GM21529 (cell line): Measurements from ENCODE around the gene FOXQ1.
"Not testable (repeated sequence)": the region's sequence is repeated elsewhere in the genome, so short reads cannot be mapped to it uniquely, and the experiment has no call there.

Experiments
- ATAC-seq: cut with Tn5 transposase; IDR thresholded peaks from one replicate; pipeline ENCODE4 v1.9.1; 2021; ENCODE audit not compliant: unreplicated experiment

Gene FOXQ1

DNA sequence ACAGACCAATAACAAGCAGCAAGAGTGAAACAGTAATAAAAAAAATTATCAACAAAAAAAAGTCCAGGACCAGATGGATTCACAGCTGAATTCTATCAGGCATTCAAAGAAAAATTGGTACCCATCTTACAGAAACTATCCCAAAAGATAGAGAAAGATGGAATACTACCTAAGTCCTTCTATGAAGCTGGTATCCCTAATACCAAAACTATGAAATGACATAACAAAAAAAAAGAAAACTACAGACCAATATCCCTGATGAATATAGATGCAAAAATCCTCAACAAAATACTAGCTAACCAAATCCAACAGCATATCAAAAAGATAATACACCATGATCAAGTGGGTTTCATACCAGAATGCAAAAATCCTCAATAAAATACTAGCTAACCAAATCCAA, 43.2 kb downstream of the FOXQ1 start:
- not testable (repeated sequence) for ATAC-seq

DNA sequence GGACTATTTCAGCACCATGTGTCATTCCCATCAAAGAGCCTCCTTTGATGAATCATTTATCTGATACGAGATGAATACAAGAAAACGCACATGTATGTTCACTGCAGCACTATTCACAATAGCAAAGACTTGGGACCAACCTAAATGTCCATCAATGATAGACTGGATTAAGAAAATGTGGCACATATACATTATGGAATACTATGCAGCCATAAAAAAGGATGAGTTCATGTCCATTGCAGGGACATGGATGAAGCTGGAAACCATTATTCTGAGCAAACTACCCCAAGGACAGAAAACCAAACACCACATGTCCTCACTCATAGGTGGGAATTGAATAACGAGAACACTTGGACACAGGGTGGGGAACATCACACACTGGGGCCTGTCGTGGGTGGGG, 49.8 kb downstream of the FOXQ1 start:
- ATAC-seq: not testable (repeated sequence)

DNA sequence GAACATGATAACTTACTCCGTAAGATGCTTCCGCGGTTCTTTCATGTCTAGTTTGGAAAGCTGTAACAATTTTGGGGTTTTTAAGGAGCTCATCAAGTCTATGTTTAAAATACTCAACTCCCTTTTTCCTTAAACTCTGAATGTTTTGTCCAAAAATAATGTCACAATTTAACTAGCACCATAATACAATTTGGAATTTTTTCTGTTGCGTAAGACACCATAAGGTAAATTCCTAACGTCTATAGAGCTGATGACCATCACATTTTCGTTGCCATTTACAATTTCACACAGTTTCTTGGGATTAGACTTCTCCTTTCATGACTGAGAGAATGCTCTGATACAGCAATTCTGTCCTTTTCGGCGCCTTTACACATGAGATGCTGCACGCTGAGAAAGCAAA, 50.7 kb downstream of the FOXQ1 start:
- no peak for ATAC-seq

DNA sequence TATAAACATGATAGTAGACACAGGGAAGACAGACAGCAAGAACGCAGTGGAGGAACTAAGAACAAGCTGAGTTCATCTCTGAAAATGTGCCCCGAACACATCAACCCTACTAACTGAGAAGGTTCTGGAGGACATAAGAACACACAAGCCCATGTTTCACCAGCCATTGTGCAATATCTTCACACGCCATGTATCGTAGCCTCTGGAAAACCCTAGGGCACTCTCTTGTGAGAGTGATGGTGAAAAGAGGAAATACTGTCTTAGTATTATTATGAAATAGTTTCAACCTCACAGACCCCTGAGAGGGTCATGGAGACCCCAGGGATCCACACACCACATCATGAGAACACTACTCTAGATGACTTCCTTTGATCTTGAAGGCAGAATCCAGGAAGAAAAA, 51.4 kb downstream of the FOXQ1 start:
- no peak for ATAC-seq

DNA sequence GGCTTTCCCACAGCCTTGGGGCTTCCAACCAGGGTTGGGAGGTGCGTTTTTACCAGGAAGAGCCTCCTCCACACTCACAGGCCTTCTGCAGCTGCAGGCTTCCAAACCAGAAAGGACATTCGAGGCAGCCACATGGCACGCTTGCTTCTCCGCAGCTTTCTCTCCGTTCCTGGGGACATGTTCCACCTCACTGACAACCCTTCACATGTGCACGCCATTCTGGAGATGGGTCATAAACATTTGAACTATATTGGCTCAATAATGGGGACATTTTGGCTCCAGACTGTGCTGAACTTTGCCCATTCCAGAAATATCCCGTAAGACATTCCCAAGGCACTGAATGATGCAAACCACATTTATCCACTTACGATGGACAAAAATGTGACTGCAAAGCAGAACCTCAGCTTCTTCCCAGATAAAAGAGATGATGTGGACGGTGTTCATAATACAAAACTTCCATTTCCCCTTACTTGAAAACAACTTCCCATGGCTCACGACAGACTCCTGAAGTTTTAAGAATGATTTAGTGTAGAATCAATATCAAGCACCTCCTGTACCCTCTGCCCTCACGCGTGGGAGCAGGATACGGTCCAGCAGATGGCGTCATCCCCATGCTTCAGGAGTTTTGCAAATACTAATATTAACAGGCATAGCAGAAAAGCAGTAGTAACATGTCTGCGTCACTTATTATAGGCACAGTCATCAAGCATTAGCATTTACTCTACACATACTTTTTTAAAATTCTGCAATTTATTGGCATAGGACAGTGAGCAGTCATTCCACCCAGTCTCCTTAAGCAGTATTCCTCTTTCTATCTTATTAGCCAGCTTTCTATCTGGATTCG, 52.1 kb downstream of the FOXQ1 start:
- ATAC-seq: no peak
